ENCODE data around the gene ZNF232. TPM values are rescaled to one million over a fixed set of nuclear protein-coding genes. Genes with fewer than 3 reads are reported as not detected.
"Not testable (repeated sequence)": the region's sequence is repeated elsewhere in the genome, so short reads cannot be mapped to it uniquely, and the experiment has no call there.

Gene ZNF232
- total RNA-seq, 1 donor from 2014 or later = 6.5 TPM

GRCh38 chr17:5130261-5130660 is 18.6 kb upstream of the ZNF232 start:
- DNase-seq (ENCODE audit: low read depth) = not testable (repeated sequence)

GRCh38 chr17:5129770-5130169 is 18.1 kb upstream of the ZNF232 start:
- DNase-seq (ENCODE audit: low read depth) = not testable (repeated sequence)

GRCh38 chr17:5128905-5129535 is 17.3 kb upstream of the ZNF232 start:
- DNase-seq (ENCODE audit: low read depth) = no peak

GRCh38 chr17:5128387-5128786 is 16.7 kb upstream of the ZNF232 start:
- not testable (repeated sequence) for DNase-seq (ENCODE audit: low read depth)

GRCh38 chr17:5127910-5128309 is 16.2 kb upstream of the ZNF232 start:
- no peak for DNase-seq (ENCODE audit: low read depth)

- DNase-seq (ENCODE audit: low read depth) = no peak
Observed at GRCh38 chr17:5126719-5127488, 15.2 kb upstream of the ZNF232 start.

- DNase-seq (ENCODE audit: low read depth) = not testable (repeated sequence)
Observed at GRCh38 chr17:5124896-5125295, 13.2 kb upstream of the ZNF232 start.

- peak; percentile 85 for DNase-seq (ENCODE audit: low read depth)
Observed at GRCh38 chr17:5124125-5124760, 12.6 kb upstream of the ZNF232 start.

GRCh38 chr17:5123343-5124124 is 11.9 kb upstream of the ZNF232 start:
- no peak for DNase-seq (ENCODE audit: low read depth)

GRCh38 chr17:5122586-5123342 is 11.1 kb upstream of the ZNF232 start:
- DNase-seq (ENCODE audit: low read depth) = peak; percentile 41

GRCh38 chr17:5122056-5122455 is 10.4 kb upstream of the ZNF232 start:
- not testable (repeated sequence) for DNase-seq (ENCODE audit: low read depth)

- no peak for DNase-seq (ENCODE audit: low read depth)
Observed at GRCh38 chr17:5121186-5121841, 9.6 kb upstream of the ZNF232 start.

- DNase-seq (ENCODE audit: low read depth) = peak; percentile 80
Observed at GRCh38 chr17:5120436-5121185, 8.9 kb upstream of the ZNF232 start.

GRCh38 chr17:5120036-5120435 is 8.4 kb upstream of the ZNF232 start:
- DNase-seq (ENCODE audit: low read depth) = no peak

- DNase-seq (ENCODE audit: low read depth) = no peak
Observed at GRCh38 chr17:5118219-5118618, 6.5 kb upstream of the ZNF232 start.

GRCh38 chr17:5115673-5116651 is 4.3 kb upstream of the ZNF232 start, which contains the start of gene USP6:
USP6 (plus strand) TSS chr17:5116032; CDS start chr17:5130368, 14,336 bp downstream.
- DNase-seq (ENCODE audit: low read depth) = no peak

- no peak for DNase-seq (ENCODE audit: low read depth)
Observed at GRCh38 chr17:5110816-5111215, 862 bp downstream of the ZNF232 start.

- DNase-seq (ENCODE audit: low read depth) = no peak
Observed at GRCh38 chr17:5100832-5101231, 10.8 kb downstream of the ZNF232 start.
